Lower leg skin (tissue), 4 donors: ENCODE data around the gene PRM1. TPM values are rescaled to one million over a fixed set of nuclear protein-coding genes. Genes with fewer than 3 reads are reported as not detected.

Source experiments
- DNase-seq, 2 donors: peaks; one replicate each; pipeline ENCODE4 v3.0.0-alpha.2; 2019; ENCODE audit warnings: low spot score in 2 of 2
- H3K4me3 ChIP-seq: fragments of 200-600 bp; sonication (generic); 2 replicates; pipeline ENCODE4 v1.5.1; 2017; ENCODE audit warnings: mild to moderate bottlenecking, low read depth; ENCODE audit not compliant: poor library complexity, severe bottlenecking
- POLR2A ChIP-seq, 2 donors: fragments of 450-650 bp; IDR thresholded peaks; one replicate each; pipeline ENCODE4 v1.6.1; 2016 to 2017; ENCODE audit warnings: antibody characterized with exemption in 2 of 2, mild to moderate bottlenecking in 1 of 2, moderate library complexity in 1 of 2
- WGBS, 2 donors: methylation state at CpG; one replicate each; pipeline ENCODE4 v1.1.5; 2018; 5-methylcytosine and 5-hydroxymethylcytosine counted together
- intact Hi-C: fragments of 100-400 bp; cut with DNase I; formaldehyde crosslinking; loops from one replicate; pipeline ENCODE4 v1.15.0; 2023; ENCODE audit warnings: low total_unique reads
- total RNA-seq, 4 donors: library from RNA; depleted of rRNA; stranded (reverse); fragments of >200 nt; gene quantifications; one replicate each; pipeline ENCODE4 v1.1.0, GENCODE V29; 2016
- TF ChIP-seq, protein P1 (sequence below), 3 donors: fragments of 450-650 bp; IDR thresholded peaks; one replicate each; pipeline ENCODE4 v1.5.1; 2016; ENCODE audit warnings: antibody characterized with exemption in 3 of 3, mild to moderate bottlenecking in 3 of 3, moderate library complexity in 2 of 3

Gene PRM1
- total RNA-seq, 4 donors from 2014 or later = not detected

DNA sequence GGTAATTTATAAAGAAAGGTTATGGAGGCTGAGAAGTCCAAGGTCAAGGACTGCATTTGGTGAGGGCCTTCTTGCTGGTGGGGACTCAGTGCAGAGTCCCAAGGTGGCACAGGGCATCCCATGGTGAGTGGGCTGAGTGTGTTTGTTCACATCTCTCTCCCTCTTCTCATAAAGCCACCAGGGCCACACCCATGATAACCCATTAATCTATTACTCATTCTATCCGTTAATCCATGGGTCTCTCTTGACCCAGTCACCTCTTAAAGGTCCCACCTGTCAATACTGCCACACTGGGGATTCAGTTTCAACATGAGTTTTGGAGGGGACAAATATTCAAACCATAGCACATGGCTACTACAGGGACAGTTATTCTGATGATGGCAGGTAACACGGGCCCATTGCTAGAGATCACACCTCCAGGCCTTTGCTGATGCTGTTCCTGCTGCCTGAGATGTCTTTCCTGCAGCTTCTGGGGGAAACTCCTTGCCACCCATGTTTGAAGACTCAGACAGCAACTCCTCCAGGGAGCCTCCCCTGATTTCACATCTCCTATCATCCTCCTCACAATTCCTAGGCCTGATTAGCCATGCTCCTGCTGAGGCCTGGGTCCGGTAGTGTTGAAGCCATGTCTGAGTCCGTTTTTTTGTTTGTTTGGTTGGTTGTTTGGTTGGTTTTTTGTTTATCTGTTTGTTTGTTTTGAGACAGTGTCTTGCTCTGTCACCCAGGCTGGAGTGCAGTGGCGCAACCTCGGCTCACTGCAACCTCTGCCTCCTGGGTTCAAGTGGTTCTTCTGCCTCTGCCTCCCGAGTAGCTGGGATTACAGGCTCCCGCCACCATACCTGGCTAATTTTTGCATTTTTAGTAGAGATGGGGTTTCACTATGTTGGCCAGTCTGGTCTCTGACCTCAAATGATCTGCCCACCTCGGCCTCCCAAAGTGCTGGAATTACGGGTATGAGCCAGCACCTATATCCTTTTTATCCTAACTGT, 41.2 kb downstream of the PRM1 start:
- no peak for DNase-seq
- peak overlapping the region; percentile 12 for H3K4me3 ChIP-seq
- 79 to 84% methylated on average over 10 of the region's 10 CpGs for WGBS, 2 donors
- TF ChIP-seq, protein P1, sequence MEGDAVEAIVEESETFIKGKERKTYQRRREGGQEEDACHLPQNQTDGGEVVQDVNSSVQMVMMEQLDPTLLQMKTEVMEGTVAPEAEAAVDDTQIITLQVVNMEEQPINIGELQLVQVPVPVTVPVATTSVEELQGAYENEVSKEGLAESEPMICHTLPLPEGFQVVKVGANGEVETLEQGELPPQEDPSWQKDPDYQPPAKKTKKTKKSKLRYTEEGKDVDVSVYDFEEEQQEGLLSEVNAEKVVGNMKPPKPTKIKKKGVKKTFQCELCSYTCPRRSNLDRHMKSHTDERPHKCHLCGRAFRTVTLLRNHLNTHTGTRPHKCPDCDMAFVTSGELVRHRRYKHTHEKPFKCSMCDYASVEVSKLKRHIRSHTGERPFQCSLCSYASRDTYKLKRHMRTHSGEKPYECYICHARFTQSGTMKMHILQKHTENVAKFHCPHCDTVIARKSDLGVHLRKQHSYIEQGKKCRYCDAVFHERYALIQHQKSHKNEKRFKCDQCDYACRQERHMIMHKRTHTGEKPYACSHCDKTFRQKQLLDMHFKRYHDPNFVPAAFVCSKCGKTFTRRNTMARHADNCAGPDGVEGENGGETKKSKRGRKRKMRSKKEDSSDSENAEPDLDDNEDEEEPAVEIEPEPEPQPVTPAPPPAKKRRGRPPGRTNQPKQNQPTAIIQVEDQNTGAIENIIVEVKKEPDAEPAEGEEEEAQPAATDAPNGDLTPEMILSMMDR (IDR thresholded peaks at IDR 0.05) = no peak
- TF ChIP-seq POLR2A (IDR thresholded peaks at IDR 0.05) = no peak
- intact Hi-C loops = no loop called here

DNA sequence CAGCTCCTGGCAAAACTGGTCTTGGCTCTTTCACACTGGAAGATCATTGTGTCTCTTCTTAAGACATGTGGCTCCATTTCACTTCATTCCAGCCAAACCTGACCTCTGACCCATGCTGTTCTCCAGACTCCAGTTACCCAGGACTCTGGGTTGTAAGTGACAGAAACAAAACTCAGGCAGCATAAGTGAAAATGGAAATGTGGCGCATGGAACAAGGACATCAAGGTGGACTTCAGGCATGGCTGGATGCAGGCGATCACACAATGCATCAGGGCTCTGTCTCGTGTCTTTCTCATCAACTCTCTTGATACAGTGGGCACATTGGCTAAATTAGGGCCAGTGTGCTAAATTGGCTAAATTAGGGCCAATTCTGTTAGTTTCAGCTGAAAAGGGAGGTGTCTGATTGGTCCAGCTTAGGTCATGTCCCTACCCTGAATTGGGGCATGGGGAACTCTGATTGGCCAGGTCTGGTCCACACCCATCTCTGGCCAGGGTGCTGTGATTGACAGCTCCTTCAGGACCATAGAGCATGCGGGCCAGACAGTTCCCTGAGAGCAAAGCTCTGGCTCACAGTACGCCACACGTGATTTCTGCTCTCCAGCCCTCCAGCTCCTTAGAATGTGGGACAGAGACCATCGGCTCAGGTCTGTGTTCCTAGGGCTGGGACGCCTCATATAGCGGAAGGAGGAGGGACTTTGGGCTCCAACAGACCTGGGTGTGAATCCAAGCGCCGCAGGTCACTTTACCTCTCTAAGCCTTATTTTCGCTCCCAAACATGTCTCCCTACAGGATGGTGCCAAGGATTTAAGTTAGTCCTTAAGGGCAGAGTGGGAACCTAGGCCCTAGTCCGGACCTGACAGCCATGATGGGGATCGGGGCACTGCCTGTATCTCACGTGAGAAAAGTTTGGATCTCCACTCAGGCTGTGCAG, 42.6 kb downstream of the PRM1 start:
- WGBS, 2 donors = 94 to 97% methylated on average over 15 of the region's 15 CpGs
- DNase-seq = no peak
- intact Hi-C loops = no loop called here
- TF ChIP-seq, protein P1 (IDR thresholded peaks at IDR 0.05) = no peak
- no peak for TF ChIP-seq POLR2A (IDR thresholded peaks at IDR 0.05)
- H3K4me3 ChIP-seq = no peak overlapping the region

DNA sequence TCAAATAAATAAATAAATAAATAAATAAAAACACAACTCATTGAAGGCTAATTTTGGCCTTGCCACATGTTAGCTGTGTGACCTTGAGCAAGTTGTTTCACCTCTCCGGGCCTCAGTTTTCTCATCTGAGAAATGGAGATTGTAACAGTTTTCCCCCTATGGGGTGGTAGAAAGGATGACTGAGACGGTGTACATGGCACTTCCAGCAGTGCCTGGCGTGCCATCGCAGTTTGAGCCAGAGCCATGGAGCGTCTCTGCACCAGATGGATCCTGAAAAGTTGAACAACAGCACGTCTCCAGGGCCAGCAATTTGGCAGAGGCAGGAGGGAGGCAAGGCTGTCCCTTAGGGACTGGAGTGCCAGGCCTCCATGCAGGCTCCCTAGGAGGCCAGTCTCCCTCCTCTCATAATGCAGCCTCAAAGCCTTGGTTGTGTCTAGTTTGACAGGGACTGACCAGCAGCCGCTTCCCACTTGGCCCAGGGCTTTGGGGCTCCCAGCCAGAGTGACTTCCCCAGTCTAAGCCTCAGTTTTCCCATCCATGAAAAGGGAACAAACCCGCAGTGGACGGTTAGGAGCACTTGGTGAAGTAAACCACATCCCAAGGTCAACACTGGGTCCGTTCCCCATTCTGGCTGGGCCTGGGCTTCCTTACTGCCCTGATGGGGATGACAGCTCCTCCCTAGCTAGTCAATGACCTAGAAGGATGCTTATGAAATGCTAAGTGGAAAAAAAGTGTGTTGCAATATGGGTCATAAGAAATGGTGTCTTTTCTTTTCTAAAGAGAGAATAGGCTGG, 44.5 kb downstream of the PRM1 start:
- no peak for DNase-seq
- 66 to 79% methylated on average over 9 to 10 of the region's 10 CpGs for WGBS, 2 donors
- intact Hi-C loops = no loop called here

DNA sequence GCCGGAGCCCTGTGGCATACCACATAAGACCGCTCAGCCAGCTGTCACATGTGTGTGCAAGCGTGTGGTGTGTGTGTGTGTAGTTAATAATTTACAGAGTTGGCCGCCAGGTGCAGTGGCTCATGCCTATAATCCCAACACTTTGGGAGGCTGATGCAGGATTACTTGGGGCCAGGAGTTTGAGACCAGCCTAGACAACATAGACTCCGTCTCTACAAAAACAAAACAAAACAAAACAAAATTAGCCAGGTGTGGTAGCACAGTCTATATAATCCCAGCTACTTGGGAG, 45.5 kb downstream of the PRM1 start:
- no peak overlapping the region for H3K4me3 ChIP-seq
- 88 to 94% methylated on average over 5 of the region's 5 CpGs for WGBS, 2 donors
- DNase-seq = no peak

More for the DNA sequence above, 44.5 kb downstream of the PRM1 start:
- no peak for TF ChIP-seq POLR2A (IDR thresholded peaks at IDR 0.05)
- TF ChIP-seq, protein P1 (IDR thresholded peaks at IDR 0.05) = no peak
- H3K4me3 ChIP-seq = no peak overlapping the region

More for the DNA sequence above, 45.5 kb downstream of the PRM1 start:
- intact Hi-C loops = no loop called here
- TF ChIP-seq POLR2A (IDR thresholded peaks at IDR 0.05) = no peak
- TF ChIP-seq, protein P1 (IDR thresholded peaks at IDR 0.05) = no peak
